ENCODE data around the gene COA8.
"Not testable (repeated sequence)": the region's sequence is repeated elsewhere in the genome, so short reads cannot be mapped to it uniquely, and the experiment has no call there.

The COA8 gene

DNA sequence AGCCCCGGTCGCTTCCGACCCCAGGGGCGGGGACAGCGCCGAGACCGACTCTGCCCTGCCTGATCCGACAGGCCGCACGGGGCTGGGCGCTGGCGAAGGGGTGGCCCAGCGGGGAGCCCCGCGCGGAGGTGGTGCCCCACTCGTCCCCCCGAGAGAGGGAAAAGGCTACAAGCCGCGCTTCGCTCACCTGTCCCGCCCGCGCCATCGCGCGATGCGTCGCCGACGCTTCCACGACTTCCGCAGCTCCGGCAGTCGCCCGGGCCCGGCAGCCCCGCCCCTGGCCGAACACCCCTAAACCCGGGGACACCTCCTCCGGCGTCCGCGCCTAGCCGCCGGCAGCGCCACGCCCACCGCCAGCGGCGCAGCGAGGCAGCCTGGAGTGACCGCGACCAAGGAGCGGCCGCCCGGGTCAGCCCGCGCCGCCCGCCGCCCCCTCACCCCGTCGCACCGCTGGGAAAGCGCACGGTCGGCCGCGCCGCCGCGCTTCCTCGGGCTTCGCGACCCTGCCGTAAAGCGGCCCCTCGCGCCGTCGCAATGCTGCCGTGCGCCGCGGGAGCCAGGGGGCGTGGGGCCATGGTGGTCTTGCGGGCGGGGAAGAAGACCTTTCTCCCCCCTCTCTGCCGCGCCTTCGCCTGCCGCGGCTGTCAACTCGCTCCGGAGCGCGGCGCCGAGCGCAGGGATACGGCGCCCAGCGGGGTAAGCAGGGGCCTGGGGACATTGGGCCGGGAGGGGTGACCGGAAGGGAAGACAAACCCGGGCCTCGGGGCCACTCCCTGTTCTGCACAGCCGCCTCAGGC lies at the start of gene COA8, which contains the start of gene BAG5:
Gene COA8, plus strand, starts transcription at position 532 of the 797 bp plus-strand sequence. Its CDS starts 42 bp downstream, at position 574.
Gene BAG5, minus strand, starts transcription at position 229 of the 797 bp plus-strand sequence. CDS start 1,493 bp downstream, outside the sequence.
- DNase-seq (ENCODE audit: low read depth) = no peak

DNA sequence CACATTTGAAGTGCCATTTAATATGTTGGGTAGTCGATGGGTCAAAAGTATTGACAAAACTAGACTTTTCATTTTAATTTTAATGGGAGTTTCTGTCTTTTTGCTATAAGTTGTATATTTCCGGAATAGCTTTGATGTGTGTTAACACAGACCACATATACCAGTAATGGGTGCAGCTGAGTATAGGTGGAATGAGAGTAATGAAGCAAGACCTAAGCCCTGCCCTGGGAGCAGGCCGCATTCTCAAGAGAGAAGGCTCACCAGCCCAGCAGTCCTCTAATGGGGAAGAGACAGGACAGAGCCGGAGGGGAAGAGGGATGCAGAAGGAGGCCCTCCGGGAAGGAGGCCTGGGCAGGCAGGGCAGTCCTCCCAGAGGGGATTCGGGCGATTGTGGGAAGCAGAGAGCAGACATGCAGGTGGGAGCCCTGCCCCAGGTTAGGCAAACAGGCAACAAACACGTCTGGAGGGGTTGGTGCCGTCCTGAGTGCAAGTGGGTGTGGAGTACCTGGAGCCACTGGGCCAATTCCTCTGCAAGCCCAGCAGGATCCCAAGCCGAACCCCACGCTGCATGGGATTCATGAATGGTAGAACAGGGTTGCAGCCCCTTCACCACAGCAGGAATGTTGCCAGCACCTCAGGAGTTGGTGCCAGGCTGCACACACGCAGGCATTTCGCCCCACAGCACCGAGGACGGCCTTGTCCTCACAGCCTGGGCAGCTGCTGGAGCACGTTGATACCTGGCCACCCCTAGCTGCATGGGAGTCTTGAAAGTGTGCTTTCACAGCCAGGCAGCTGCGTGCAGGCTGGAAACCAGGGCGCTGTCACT lies 48.0 kb upstream of the COA8 start:
- DNase-seq (ENCODE audit: low read depth) = no peak

DNA sequence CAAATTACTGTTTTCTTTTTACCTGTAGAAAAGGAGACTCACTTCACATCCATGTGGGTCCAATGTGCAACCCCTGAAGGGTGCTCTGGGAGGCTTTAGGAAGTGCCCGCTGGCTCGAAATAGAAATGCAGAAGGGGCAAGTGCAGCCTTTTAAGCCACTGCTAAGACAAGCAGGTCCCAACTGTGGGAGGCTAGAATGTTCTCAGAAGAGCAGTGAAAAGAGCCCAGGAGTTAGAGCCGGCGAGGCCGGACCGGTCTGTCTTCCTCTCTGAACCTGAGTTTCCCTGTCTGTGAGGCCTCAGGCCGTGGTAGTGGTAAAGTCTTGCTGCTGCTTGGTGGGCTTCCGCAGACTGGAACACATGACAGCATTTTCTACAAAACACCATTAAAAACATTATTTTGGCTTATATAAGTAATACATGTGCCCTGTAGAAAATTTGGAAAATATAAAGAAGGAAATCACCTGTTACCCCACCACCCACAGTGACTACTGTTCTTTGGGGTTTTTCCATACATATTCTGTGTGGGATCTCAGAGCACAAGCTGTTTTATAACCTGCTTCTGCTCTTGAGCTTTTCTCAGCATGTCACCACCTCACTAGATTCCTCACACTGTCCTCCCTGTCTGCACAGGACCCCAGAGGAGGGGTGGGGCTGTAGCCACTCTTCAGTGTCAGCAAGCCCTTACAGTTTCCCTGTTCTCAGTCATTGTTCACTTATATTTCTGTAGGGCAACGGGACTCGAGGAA lies 46.2 kb upstream of the COA8 start:
- DNase-seq (ENCODE audit: low read depth) = no peak

DNA sequence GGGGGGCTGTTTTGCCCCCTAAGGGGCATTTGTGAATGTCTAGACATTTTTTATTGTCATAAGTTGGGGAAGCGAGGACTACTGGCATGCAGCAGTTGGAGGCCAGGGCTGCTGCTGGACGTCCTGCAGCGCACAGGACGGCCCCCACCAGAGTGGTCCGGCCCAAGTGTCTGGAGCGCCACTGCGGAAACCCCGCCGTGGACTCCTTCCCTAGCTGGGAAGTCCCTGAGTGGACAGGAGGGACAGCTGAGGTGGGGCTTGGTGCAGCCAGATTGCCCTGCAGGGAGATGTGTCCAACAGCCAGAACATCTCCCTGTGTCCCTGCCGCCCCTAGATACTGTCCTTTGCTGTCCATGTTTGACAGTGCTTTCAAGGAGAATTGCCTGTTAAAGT lies 45.6 kb upstream of the COA8 start:
- no peak for DNase-seq (ENCODE audit: low read depth)

DNA sequence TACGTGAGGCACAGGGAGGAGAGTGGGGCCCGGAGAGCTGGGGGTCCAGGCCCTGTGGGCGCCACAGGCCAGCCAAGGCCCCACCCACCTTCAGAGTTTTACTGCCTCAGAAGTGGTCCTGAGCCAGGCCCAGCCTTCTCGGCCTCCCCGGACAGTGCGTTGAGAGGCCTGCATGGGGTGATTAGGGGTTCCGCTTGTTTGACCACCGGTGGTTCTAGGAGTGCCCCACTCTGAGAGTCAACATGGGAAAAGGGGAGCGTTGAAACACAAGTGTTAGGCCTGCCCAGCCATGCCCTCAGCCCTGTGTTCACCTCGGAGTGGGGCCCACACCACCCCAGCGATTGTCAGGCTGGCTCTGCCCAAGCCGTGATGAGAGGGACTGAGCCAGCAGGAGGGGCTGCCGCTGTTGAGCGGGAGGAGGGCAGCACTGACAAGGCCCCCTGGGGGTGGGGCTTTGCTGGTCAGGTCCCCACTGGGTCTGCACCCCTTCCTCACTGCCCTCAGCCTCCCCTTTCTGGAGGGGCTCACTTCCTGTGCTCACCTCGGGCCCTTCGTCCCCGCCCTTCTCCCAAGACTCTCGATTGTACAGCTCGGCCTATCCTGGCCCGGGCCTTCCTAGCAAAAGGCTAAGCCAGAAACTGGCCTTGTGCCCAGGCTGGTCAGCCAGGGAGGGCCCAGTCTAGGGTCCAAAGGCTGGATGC lies 44.9 kb upstream of the COA8 start:
- no peak for DNase-seq (ENCODE audit: low read depth)

DNA sequence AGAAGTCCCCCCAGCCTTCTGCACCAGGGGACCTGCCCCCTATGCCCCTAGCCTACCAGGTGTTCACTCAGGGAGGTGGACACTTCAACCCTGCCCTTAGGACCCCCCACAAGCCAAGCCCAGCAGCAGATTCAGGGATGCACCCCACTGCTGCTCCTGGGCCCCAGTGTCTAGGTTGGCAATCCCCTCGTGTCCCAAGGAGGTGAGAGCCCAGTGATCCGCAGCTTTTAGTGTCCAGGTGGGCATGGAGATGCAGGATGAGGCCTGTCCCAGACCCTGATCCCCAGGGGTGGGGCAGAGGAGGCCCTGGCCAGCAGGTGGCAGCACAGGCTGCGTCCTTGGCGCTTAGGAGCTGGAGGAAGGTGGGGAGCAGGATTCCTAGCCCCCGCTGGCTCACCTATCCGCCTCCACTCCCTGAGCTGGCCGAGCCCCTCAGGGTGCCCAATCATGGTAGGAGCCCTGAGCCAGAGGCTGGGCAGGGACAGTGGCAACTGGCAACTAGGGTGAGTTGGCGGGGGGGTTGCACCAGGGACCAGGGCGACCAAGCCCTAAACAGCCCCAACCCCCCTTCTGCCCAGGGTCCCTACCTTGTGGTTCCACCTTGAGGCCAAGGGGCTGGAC lies 44.2 kb upstream of the COA8 start:
- no peak for DNase-seq (ENCODE audit: low read depth)

GRCh38 chr14:103519043-103519836 lies 43.5 kb upstream of the COA8 start:
- DNase-seq (ENCODE audit: low read depth) = no peak

DNA sequence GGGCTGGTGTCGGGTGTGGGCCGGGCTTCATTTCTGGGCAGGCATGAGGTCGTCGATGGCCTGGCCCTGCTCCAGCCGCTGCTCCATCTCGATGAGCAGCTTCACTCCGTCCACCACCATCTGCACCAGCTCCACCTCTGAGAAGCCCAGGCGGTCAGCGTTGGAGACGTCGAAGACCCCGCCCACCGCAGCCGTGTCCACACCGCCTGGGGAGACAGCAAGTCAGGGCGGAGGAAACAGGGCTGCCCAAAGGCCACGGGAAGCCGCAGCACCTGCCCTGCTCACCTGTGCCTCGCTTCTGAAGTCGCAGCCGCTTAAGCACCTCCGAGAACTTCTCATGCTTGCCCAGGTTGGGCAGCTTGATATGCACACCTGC lies 42.9 kb upstream of the COA8 start:
- no peak for DNase-seq (ENCODE audit: low read depth)

DNA sequence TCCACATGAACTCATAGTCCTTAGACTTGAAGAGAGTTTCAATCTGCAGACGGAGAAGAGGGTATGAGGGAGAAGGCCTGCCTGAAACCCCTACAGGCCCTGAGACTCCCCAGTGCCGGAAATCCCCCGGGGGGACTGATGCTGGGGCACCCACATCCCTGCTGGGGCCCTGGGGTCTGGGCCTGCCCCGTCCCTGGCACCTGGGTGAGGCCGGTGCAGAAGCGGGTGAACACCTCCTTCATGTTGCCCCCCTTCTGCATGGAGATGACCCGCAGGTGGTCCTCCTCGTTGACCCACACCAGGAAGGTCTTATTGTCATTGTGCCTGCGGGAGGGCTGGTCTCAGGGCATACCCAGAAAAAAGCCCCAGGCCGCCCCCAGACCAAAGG lies 42.5 kb upstream of the COA8 start:
- DNase-seq (ENCODE audit: low read depth) = no peak

- DNase-seq (ENCODE audit: low read depth) = no peak
These were observed 41.9 kb upstream of the COA8 start for GRCh38 chr14:103520657-103521437.

- DNase-seq (ENCODE audit: low read depth) = no peak
These were observed 41.3 kb upstream of the COA8 start for GRCh38 chr14:103521438-103521950.

GRCh38 chr14:103521951-103522563 lies 40.7 kb upstream of the COA8 start:
- DNase-seq (ENCODE audit: low read depth) = no peak

- no peak for DNase-seq (ENCODE audit: low read depth)
These were observed 39.8 kb upstream of the COA8 start, which contains the start of gene CKB for GRCh38 chr14:103522649-103523574. TSS of gene CKB (minus strand) at chr14:103522830. CDS start at chr14:103522493, 337 bp downstream.

DNA sequence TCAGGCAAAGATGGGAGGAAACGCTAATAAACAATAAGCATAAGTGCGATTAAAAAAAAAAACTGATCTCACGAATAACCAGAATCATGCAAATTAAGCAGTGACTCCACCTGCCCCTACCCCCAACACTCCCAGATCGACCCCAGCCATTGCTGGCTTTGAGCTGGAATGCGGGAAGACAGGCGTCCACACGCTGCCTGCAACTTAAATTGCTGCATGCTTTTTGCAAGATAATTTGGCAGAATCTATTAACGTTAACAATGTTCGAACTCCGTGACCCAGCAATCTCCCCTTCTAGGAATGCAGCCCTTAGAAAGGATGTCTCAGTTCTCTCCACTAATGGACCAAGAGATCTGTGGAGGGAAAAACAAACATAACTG lies 39.2 kb upstream of the COA8 start:
- no peak for DNase-seq (ENCODE audit: low read depth)

DNA sequence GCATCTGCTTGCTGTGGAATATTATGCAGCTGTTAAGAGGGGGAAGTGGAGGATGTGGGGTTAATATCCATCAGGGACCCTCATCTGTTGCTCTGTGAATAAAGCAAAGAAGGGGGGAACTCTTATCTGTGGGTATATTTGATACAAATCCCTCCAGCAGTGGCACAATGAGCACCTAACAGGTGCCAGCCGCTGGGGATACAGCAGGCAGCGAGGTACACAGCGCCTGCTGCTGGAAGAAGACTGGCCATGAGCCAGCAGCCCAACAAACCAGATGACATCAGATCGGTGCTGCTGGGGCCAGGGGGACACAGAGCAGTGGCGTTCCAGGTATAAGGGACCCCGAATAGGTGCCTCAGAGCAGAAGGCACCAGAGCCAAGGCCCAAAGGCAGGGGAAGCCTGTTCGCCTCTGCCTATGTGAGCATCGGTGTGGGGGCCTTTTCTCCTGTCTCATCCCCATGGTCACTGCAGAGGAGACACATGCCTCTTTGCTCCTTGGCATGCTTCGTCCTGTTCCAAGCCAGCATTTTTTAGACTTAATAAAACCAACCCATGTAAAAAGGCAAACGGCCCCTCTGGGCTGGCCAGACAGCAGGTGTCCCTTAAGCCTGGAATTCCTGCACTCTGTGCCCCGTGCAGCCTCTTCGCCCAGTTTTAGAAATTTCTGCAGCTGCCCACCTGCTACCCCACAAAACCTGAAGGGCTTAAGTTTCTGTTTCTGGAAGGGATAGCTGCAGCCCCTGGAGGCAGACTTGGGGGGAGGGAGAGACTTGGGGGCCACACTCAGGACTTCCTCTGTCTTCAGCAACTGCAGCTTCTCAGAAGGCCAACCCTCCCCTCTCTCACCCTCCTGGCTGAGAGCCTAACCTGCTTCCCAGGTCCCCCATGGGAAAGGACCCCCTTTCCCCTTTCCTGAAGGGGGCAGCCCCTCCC lies 38.5 kb upstream of the COA8 start:
- no peak for DNase-seq (ENCODE audit: low read depth)

- not testable (repeated sequence) for DNase-seq (ENCODE audit: low read depth)
These were observed 37.1 kb upstream of the COA8 start for GRCh38 chr14:103525430-103526246.

All from HS-5 (cell line).